A549 (cell line): ENCODE measurements around the gene FHIT. TPM values are rescaled to one million over a fixed set of nuclear protein-coding genes. Genes with fewer than 3 reads are reported as not detected.

Experiments used
- ATAC-seq, 2 experiments: fragments of 200-7000 bp in 1 of 2; fragments of >200 bp in 1 of 2; cut with Nextera tagmentation in 1 of 2; cut with Tn5 transposase in 1 of 2; 3 replicates each; pipeline versions ENCODE4 v1.8.0 to v1.9.1; 2018 to 2020; ENCODE audit warnings: mild to moderate bottlenecking in 1 of 2, moderate library complexity in 1 of 2
- CTCF ChIA-PET: fragments of 300-600 bp; sonication (Branson Sonifier 250); formaldehyde crosslinking; extraction: SDS; loops from one replicate; lab custom pipeline; 2021; ENCODE audit warnings: antibody characterized with exemption, inconsistent platforms; lab: Yijun Ruan, JAX
- POLR2A ChIA-PET: fragments of 350-600 bp; formaldehyde crosslinking; extraction: SDS; loops from one replicate; lab custom pipeline; 2021; ENCODE audit warnings: antibody characterized with exemption, inconsistent platforms; lab: Yijun Ruan, JAX
- DNase-seq, 2 experiments: peaks; one replicate each; pipeline versions ENCODE4 v3.0.0 to v3.0.0-alpha.2; 2011 to 2016; ENCODE audit warnings: low read depth in 1 of 2, low spot score in 1 of 2
- FAIRE-seq: peaks from 2 replicates; lab custom pipeline; 2011; peaks lifted over from hg19 to GRCh38; lab: Jason Lieb, UNC
- H3K27ac ChIP-seq, 2 experiments: fragments of >200 bp; sonication (Bioruptor Twin); formaldehyde crosslinking; 3 replicates each; pipeline ENCODE4 v1.5.1; 2016 to 2017
- H3K4me1 ChIP-seq: fragments of >200 bp; sonication (Bioruptor Twin); formaldehyde crosslinking; 3 replicates; pipeline ENCODE4 v1.6.1; 2016
- H3K4me2 ChIP-seq: fragments of >200 bp; sonication (Bioruptor Twin); formaldehyde crosslinking; 3 replicates; pipeline ENCODE4 v1.6.1; 2016
- H3K4me3 ChIP-seq: fragments of >200 bp; sonication (Bioruptor Twin); formaldehyde crosslinking; 3 replicates; pipeline ENCODE4 v1.5.1; 2016
- H3K9me3 ChIP-seq: fragments of >200 bp; sonication (Bioruptor Twin); formaldehyde crosslinking; 3 replicates; pipeline ENCODE4 v1.6.1; 2016
- BCL3 ChIP-seq: fragments of >200 bp; sonication (Bioruptor Twin); formaldehyde crosslinking; IDR thresholded peaks from 3 replicates; pipeline ENCODE4 v1.6.1; 2016
- BHLHE40 ChIP-seq: IDR thresholded peaks from 2 replicates; pipeline ENCODE4 v1.6.1; 2012; ENCODE audit warnings: low read depth, low read length, inconsistent platforms
- CBX8 ChIP-seq: fragments of 200-600 bp; sonication (generic); IDR thresholded peaks from 2 replicates; pipeline ENCODE4 v1.6.1; 2016
- CEBPB ChIP-seq, 2 experiments: fragments of >200 bp in 1 of 2; sonication (Bioruptor Twin) in 1 of 2; formaldehyde crosslinking in 1 of 2; IDR thresholded peaks; 2 replicates each; pipeline ENCODE4 v1.6.1; 2012 to 2016
- CHD2 ChIP-seq: fragments of 150-350 bp; IDR thresholded peaks from 2 replicates; pipeline ENCODE4 v1.6.1; 2014; ENCODE audit warnings: low read length; ENCODE audit not compliant: partially characterized antibody
- CHD4 ChIP-seq: fragments of 200-600 bp; sonication (generic); IDR thresholded peaks from 2 replicates; pipeline ENCODE4 v1.6.1; 2016; ENCODE audit warnings: antibody characterized with exemption, mild to moderate bottlenecking, borderline replicate concordance
- FOXS1 ChIP-seq: fragments of 250-450 bp; sonication (Bioruptor Pico); IDR thresholded peaks from 2 replicates; pipeline ENCODE4 v1.5.0; 2020; ENCODE audit warnings: mild to moderate bottlenecking, moderate library complexity
- HEYL ChIP-seq: fragments of 250-450 bp; sonication (Bioruptor Pico); IDR thresholded peaks from 2 replicates; pipeline ENCODE4 v1.8.0; 2021; ENCODE audit warnings: mild to moderate bottlenecking, moderate library complexity
- HMGXB4 ChIP-seq: fragments of 250-450 bp; sonication (Bioruptor Pico); IDR thresholded peaks from 2 replicates; pipeline ENCODE4 v1.5.0; 2021; ENCODE audit warnings: mild to moderate bottlenecking, moderate library complexity, borderline replicate concordance
- HOXA7 ChIP-seq: fragments of 250-450 bp; sonication (Bioruptor Pico); IDR thresholded peaks from 2 replicates; pipeline ENCODE4 v1.5.0; 2020; ENCODE audit warnings: mild to moderate bottlenecking, moderate library complexity
- HOXB13 ChIP-seq: fragments of 250-450 bp; sonication (Bioruptor Pico); IDR thresholded peaks from 2 replicates; pipeline ENCODE4 v1.5.0; 2020; ENCODE audit warnings: low read depth, mild to moderate bottlenecking, moderate library complexity
- JUN ChIP-seq, 2 experiments: fragments of >200 bp; sonication (Bioruptor Twin); formaldehyde crosslinking; IDR thresholded peaks; 2 replicates in 1 of 2; 3 replicates in 1 of 2; pipeline ENCODE4 v1.6.1; 2016 to 2017
- KDM1A ChIP-seq: fragments of 200-600 bp; sonication (generic); IDR thresholded peaks from 2 replicates; pipeline ENCODE4 v1.6.1; 2016; ENCODE audit warnings: low read depth, mild to moderate bottlenecking
- MAZ ChIP-seq: fragments of 150-350 bp; IDR thresholded peaks from 2 replicates; pipeline ENCODE4 v1.6.1; 2014; ENCODE audit warnings: antibody characterized with exemption, low read depth, low read length, borderline replicate concordance
- MYC ChIP-seq: IDR thresholded peaks from 2 replicates; pipeline ENCODE4 v1.6.1; 2012; ENCODE audit warnings: mild to moderate bottlenecking, inconsistent platforms, low read length, improper control_type of control experiment, borderline replicate concordance
- NFE2L2 ChIP-seq: fragments of 150-350 bp; conservative IDR thresholded peaks from 2 replicates; pipeline ENCODE4 v1.6.1; 2014; ENCODE audit warnings: low read length
- NPAS2 ChIP-seq: fragments of 250-450 bp; sonication (Bioruptor Pico); IDR thresholded peaks from 2 replicates; pipeline ENCODE4 v1.8.0; 2022; ENCODE audit warnings: mild to moderate bottlenecking, moderate library complexity, borderline replicate concordance
- POLR2A ChIP-seq: IDR thresholded peaks from 2 replicates; pipeline ENCODE4 v1.6.1; 2012; ENCODE audit warnings: mild to moderate bottlenecking, low read length
- POLR2AphosphoS2 ChIP-seq: conservative IDR thresholded peaks from 2 replicates; pipeline ENCODE4 v1.6.1; 2012; ENCODE audit warnings: low read length, improper control_type of control experiment, inconsistent platforms
- RAD21 ChIP-seq, 2 experiments: fragments of >200 bp in 1 of 2; sonication (Bioruptor Twin) in 1 of 2; formaldehyde crosslinking in 1 of 2; IDR thresholded peaks in 1 of 2; conservative IDR thresholded peaks in 1 of 2; 2 replicates in 1 of 2; 3 replicates in 1 of 2; pipeline ENCODE4 v1.6.1; 2012 to 2018; ENCODE audit warnings: inconsistent platforms in 1 of 2
- RNF2 ChIP-seq: fragments of 200-600 bp; sonication (generic); IDR thresholded peaks from 2 replicates; pipeline ENCODE4 v1.6.1; 2016; ENCODE audit warnings: low read depth, mild to moderate bottlenecking, antibody characterized with exemption, moderate library complexity, borderline replicate concordance
- SMC3 ChIP-seq: fragments of >200 bp; sonication (Bioruptor Twin); formaldehyde crosslinking; IDR thresholded peaks from 3 replicates; pipeline ENCODE4 v1.6.1; 2018; ENCODE audit warnings: inconsistent platforms
- ZNF302 ChIP-seq: fragments of 250-450 bp; sonication (Bioruptor Pico); IDR thresholded peaks from 2 replicates; pipeline ENCODE4 v1.9.0; 2021; ENCODE audit warnings: inconsistent platforms, mild to moderate bottlenecking, moderate library complexity
- WGBS: methylation state at CpG from one replicate; pipeline ENCODE4 v1.1.6; 2017; ENCODE audit errors: missing lambda C conversion rate; 5-methylcytosine and 5-hydroxymethylcytosine counted together
- polyA plus RNA-seq, 4 experiments: library from polyadenylated mRNA; depleted of rRNA in 3 of 4; stranded (reverse); fragments of >200 nt; fragmentation: RNase III in 1 of 4; extraction: RNeasy Plus Mini Kit Qiagen cat#74134 plus additional on column Dnase treatment in 1 of 4; gene quantifications; 2 replicates in 3 of 4; 3 replicates in 1 of 4; pipeline ENCODE4 v1.2.3, GENCODE V29; 2011 to 2017
- TF ChIP-seq, protein P1 (sequence below): IDR thresholded peaks from 2 replicates; pipeline ENCODE4 v1.6.1; 2012

FHIT gene
- polyA plus RNA-seq, 2 of the 4 experiments (the other 2 are of a cell fraction), result 0.76 to 0.92 TPM

DNA sequence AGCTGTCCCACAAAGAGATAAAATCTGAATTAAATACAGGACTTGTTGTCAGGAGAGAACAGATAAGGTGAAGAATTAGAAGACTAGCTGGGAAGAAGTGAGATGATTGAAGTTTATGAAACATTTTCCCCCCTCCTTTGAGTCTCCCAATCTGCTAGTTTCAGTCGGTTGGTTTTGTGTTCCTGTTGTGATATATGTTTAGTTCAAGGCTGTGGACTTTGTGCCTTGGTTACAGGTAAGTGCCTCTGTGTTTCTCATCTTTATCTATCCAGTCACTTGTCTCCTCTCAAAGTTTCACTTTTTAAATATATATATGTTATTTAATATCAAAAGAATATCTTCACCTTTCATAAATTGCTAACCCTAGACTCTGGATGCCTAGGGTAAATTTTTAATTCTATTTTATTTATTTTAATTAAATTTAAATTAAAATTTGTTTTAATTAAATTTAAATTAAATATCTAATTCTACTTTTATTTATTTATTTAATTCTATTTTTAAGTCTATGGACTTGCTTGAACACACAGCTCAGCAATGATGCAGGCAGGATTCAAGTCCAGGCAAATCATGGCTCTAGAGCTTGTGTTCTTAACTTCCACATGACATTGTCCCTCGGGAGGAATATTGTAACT is 190.0 kb downstream of the FHIT start:
- FAIRE-seq, result no peak
- H3K4me1 ChIP-seq, result no peaks in the 10 kb centered on the region
- ATAC-seq, result no peak
- no peaks in the 10 kb centered on the region for H3K9me3 ChIP-seq
- TF ChIP-seq NPAS2 (CRISPR knock-in tag) (no peak), RNF2 (no peak), POLR2AphosphoS2 (no peak), MAZ (no peak), NFE2L2 (no peak), HOXA7 (CRISPR knock-in tag) (no peak), CHD2 (no peak), MYC (no peak), KDM1A (no peak), BHLHE40 (no peak), CEBPB (IDR thresholded peaks at IDR 0.05) (no peak), CBX8 (no peak), CHD4 (no peak), FOXS1 (no peak)
- TF ChIP-seq, protein P1, sequence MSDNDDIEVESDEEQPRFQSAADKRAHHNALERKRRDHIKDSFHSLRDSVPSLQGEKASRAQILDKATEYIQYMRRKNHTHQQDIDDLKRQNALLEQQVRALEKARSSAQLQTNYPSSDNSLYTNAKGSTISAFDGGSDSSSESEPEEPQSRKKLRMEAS, result no peak
- no peak overlapping the region for H3K4me2 ChIP-seq
- WGBS, result 18% methylated on average over 2 of the region's 2 CpGs
- ChIA-PET POLR2A (no interaction called here), CTCF (no interaction called here)
- no peak for DNase-seq
- H3K4me3 ChIP-seq, result no peak overlapping the region
- no peak overlapping the region for H3K27ac ChIP-seq

DNA sequence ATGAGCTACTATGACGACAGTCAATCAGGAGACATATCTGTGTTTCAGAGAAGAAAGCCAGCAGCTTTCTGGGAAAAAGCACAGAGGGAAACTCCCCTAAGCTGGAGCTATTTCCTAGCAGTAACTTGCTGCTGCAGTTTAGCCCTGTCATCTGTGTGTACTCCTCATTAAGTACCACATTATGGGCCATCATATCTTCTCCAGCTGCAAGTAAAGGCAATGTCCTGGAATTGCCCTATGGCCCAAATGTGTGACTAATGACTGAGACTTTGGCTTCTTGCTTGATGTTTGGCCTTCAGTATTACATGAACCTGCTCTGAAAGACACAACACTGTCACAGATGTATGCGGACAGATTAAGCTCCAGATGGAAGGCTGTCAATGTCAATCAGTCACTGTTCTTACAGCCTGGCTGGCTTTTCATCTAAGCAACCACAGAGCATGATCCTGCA is 190.8 kb downstream of the FHIT start:
- Histone ChIP-seq H3K4me3 (no peak overlapping the region), H3K4me2 (no peak overlapping the region), H3K27ac (no peak overlapping the region), H3K4me1 (no peaks in the 10 kb centered on the region), H3K9me3 (no peaks in the 10 kb centered on the region)
- FAIRE-seq, result no peak
- 69% methylated on average over 2 of the region's 2 CpGs for WGBS
- ChIA-PET POLR2A (no interaction called here), CTCF (no interaction called here)
- DNase-seq, result no peak
- no peak for ATAC-seq
- no peak for TF ChIP-seq NFE2L2

GRCh38 chr3:61058836-61059235 is 192.4 kb downstream of the FHIT start:
- Histone ChIP-seq H3K4me2 (no peak overlapping the region), H3K4me3 (no peak overlapping the region), H3K27ac (no peak overlapping the region), H3K9me3 (no peaks in the 10 kb centered on the region), H3K4me1 (no peaks in the 10 kb centered on the region)
- CTCF ChIA-PET, result no interaction called here
- POLR2A ChIA-PET, result no interaction called here
- ATAC-seq (no peak), FAIRE-seq (no peak), DNase-seq (no peak)
- 41% methylated on average over 2 of the region's 2 CpGs for WGBS
- TF ChIP-seq HMGXB4 (CRISPR knock-in tag) (no peak), JUN (IDR thresholded peaks at IDR 0.05) (no peak), CHD2 (no peak), ZNF302 (CRISPR knock-in tag) (no peak), SMC3 (no peak), HOXB13 (CRISPR knock-in tag) (no peak), HEYL (CRISPR knock-in tag) (no peak), RAD21 (conservative IDR thresholded peaks at IDR 0.05 in 1 of 2, IDR thresholded peaks at IDR 0.05 in 1 of 2) (no peak), CBX8 (no peak), BCL3 (no peak), POLR2A (no peak), MYC (no peak), CEBPB (IDR thresholded peaks at IDR 0.05) (no peak)
